ENCODE measurements around the gene CENPB. TPM values are rescaled to one million over a fixed set of nuclear protein-coding genes. Genes with fewer than 3 reads are reported as not detected.

CENPB gene
- polyA plus RNA-seq, 1 experiment = 29.7 TPM

- DNase-seq (ENCODE audit: low read depth, low spot score) = no peak
- CTCF ChIA-PET = interaction anchor here (1.4 kb wide), 1 partner anchor 38 kb away, joined by 4 read pairs; no protein-coding TSS in a partner anchor
- Histone ChIP-seq H3K27ac (ENCODE audit: low read depth, low read length) (no peak overlapping the region), H3K27me3 (ENCODE audit: control insufficient read depth, insufficient read depth, low read length) (peaks cover 3% of the 10 kb centered on the region), H3K9me3 (ENCODE audit: control insufficient read depth, insufficient read depth, low read length) (peaks cover 14% of the 10 kb centered on the region; the same call in 1 of the 2 replicates), H3K4me3 (ENCODE audit: low read depth, low read length) (no peak overlapping the region)
- TF ChIP-seq, protein P1, sequence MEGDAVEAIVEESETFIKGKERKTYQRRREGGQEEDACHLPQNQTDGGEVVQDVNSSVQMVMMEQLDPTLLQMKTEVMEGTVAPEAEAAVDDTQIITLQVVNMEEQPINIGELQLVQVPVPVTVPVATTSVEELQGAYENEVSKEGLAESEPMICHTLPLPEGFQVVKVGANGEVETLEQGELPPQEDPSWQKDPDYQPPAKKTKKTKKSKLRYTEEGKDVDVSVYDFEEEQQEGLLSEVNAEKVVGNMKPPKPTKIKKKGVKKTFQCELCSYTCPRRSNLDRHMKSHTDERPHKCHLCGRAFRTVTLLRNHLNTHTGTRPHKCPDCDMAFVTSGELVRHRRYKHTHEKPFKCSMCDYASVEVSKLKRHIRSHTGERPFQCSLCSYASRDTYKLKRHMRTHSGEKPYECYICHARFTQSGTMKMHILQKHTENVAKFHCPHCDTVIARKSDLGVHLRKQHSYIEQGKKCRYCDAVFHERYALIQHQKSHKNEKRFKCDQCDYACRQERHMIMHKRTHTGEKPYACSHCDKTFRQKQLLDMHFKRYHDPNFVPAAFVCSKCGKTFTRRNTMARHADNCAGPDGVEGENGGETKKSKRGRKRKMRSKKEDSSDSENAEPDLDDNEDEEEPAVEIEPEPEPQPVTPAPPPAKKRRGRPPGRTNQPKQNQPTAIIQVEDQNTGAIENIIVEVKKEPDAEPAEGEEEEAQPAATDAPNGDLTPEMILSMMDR (IDR thresholded peaks at IDR 0.05; ENCODE audit: low read depth, low read length) = no peak
- POLR2A ChIA-PET = interaction anchor here (0.9 kb wide), 1 partner anchor 10 kb away, joined by 3 read pairs; no protein-coding TSS in a partner anchor
Measured at GRCh38 chr20:3745686-3746173, 40.8 kb downstream of the CENPB start.

GRCh38 chr20:3744806-3745685 is 41.5 kb downstream of the CENPB start:
- H3K27ac ChIP-seq (ENCODE audit: low read depth, low read length) = no peak overlapping the region
- H3K9me3 ChIP-seq (ENCODE audit: control insufficient read depth, insufficient read depth, low read length) = peaks cover 11% of the 10 kb centered on the region; the same call in 1 of the 2 replicates
- TF ChIP-seq, protein P1 (IDR thresholded peaks at IDR 0.05; ENCODE audit: low read depth, low read length) = no peak
- no peak for DNase-seq (ENCODE audit: low read depth, low spot score)
- H3K27me3 ChIP-seq (ENCODE audit: control insufficient read depth, insufficient read depth, low read length) = peaks cover 7% of the 10 kb centered on the region
- H3K4me3 ChIP-seq (ENCODE audit: low read depth, low read length) = no peak overlapping the region
- ChIA-PET POLR2A (interaction anchor here (0.9 kb wide), 1 partner anchor 9 kb away, joined by 3 read pairs; no protein-coding TSS in a partner anchor), CTCF (interaction anchor here (1.4 kb wide), 1 partner anchor 38 kb away, joined by 4 read pairs; no protein-coding TSS in a partner anchor)

DNA sequence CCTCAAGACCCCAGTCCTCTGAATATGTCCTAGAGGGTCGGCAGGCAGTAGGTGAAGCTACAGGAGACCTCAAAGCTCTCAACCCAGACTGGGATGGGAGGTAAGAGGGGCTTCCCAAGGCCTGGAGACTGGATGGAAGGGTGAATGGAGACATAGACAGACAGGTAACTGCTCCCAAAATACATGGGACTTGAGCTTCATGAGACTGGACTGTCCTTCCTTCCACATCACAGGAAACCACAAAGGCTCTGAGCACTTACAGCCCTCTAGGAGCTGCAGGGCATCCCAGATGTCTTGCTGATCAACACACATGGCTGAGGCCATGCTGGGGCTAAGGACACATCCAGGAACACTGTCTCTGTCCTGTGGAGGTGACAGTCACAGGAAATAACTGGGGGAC is 42.5 kb downstream of the CENPB start:
- DNase-seq (ENCODE audit: low read depth, low spot score) = no peak
- TF ChIP-seq, protein P1 (IDR thresholded peaks at IDR 0.05; ENCODE audit: low read depth, low read length) = no peak
- Histone ChIP-seq H3K9me3 (ENCODE audit: control insufficient read depth, insufficient read depth, low read length) (peaks cover 10% of the 10 kb centered on the region; the same call in 1 of the 2 replicates), H3K27ac (ENCODE audit: low read depth, low read length) (no peak overlapping the region), H3K4me3 (ENCODE audit: low read depth, low read length) (no peak overlapping the region), H3K27me3 (ENCODE audit: control insufficient read depth, insufficient read depth, low read length) (peaks cover 7% of the 10 kb centered on the region)
- POLR2A ChIA-PET = no interaction called here
- CTCF ChIA-PET = interaction anchor here (1.0 to 1.8 kb wide), 4 partner anchors 9 to 33 kb away, joined by 3 to 7 read pairs (median 3); no protein-coding TSS in a partner anchor

DNA sequence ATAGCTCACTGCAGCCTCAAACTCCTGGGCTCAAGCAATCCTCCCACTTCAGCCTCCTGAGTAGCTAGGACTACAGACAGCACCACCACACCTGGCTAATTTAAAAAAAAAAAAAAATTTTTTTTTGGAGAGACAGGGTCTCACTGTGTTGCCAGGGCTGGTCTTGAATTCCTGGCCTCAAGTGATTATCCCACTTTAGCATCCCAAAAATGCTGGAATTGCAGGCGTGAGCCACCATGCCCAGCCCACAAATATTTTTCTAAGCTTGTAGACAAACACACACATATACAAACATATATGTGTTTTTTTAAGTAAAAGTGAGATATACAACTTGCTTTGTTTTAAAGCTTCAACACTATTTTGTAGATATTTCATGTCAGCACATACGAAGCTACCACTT is 43.3 kb downstream of the CENPB start:
- Histone ChIP-seq H3K9me3 (ENCODE audit: control insufficient read depth, insufficient read depth, low read length) (peaks cover 10% of the 10 kb centered on the region; the same call in 1 of the 2 replicates), H3K4me3 (ENCODE audit: low read depth, low read length) (no peak overlapping the region), H3K27ac (ENCODE audit: low read depth, low read length) (no peak overlapping the region), H3K27me3 (ENCODE audit: control insufficient read depth, insufficient read depth, low read length) (peaks cover 8% of the 10 kb centered on the region)
- DNase-seq (ENCODE audit: low read depth, low spot score) = no peak
- POLR2A ChIA-PET = interaction anchor here (0.8 kb wide), 1 partner anchor 20 kb away, joined by 3 read pairs; no protein-coding TSS in a partner anchor
- TF ChIP-seq, protein P1 (IDR thresholded peaks at IDR 0.05; ENCODE audit: low read depth, low read length) = no peak
- CTCF ChIA-PET = interaction anchor here (1.0 to 1.8 kb wide), 4 partner anchors 10 to 32 kb away, joined by 3 to 7 read pairs (median 3); no protein-coding TSS in a partner anchor

Data from AG04450 (cell line).